Measurements from ENCODE around the gene VSIG10L. TPM values are rescaled to one million over a fixed set of nuclear protein-coding genes. Genes with fewer than 3 reads are reported as not detected.

The VSIG10L gene
- total RNA-seq, 1 donor from 2014 or later: 1.2 TPM

DNA sequence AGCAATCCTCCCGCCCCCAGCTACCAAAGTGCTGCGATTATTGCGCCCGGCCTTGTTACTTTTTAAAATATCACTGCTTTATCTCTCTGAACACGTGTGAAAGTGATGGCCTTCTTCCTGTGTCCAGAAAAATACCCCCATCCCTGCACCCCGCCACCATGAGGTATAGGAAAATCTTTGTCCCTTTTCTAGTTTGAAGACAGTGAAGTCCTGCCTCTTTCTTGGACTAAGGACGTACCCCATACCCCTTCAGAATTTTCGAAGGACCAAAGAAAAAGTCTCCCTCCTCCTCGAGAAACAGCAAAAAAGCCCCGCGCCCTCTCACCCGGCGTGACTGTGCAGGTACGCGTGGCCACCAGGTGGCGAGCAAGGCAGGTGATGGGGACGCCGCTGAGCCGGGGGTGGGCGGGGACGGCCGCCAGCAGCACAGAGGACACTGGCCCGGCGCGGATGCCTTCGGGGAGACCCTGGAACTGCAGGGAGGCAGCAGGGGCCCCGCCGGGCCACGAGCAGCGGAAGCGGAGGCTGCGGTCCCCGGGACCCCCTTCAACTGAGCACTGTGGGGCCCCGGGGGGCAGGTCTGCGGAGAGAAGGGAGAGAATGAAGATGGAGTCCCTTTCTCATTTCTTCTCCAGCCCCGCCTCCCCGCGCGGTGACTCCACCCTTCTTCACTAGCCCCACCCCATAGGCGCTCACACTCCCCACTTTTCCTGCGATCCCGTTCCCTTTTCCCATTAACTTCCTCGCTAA is 3.2 kb downstream of the VSIG10L start:
- peak; percentile 38 for DNase-seq (ENCODE audit: low read depth)

DNA sequence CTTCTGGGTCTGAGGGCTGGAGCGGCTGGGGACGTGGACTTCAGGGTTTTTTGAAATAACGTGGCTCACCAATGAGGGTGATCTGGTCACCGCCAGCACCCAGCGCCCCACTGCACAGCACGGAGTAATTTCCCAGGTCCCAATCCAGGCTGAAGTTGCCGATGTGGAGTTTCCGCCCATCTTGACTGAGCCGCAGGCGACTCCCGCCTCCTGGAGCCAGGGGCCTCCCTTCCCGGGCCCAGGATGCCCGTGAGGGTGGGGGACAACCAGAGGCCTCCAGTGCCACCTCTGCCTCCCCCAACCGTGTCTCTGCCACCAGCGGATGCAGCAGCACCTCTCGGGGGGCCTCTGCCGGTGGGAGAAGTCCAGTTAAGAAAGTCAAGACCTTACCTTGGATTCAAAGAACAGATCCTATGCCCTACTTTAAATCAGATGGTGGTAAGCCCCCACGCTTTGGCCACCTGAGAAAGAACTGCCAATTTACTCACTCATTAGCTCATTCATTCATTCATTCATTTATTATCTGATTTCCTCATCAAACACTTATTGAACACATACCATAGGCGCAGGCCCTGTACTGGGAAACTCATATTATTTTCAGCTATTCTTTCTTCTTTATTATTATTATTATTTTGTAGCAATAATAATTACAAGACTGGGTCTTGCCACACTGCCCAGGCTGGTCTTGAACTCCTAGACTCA is 3.9 kb downstream of the VSIG10L start:
- no peak for DNase-seq (ENCODE audit: low read depth)

DNA sequence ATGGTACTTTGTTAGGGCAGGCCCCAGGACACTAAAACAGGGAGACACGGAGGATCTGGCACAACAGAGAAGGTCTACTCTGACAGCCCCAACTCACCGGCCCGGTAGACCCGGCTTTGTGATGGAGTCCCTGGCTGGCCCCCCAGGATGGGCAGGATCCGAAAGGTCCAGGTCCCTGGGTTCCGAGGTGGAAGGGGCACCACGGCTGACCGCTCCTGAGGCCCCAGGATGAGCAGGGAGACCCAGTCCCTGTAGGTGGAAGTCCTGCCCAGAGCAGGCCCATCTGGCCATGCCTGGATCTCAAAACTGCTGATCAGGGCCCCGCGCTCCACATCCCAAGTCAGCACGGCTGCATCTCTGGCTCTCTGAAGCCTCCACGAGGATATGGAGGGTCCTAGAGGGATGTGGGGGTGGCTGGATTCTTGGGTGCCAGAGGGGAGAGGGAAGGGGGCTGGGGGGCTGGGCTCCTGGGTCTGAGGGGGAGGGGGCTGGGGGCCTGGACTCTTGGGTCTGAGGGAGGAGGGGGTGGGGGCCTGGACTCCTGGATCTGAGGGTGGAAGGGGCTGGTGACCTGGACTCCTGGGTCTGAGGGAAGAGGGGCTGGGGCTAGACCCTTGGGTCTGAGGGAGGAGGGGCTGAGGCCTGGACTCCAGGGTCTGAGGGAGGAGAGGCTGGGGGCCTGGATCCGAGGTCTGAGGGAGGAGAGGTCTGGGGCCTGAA is 4.6 kb downstream of the VSIG10L start:
- no peak for DNase-seq (ENCODE audit: low read depth)

DNA sequence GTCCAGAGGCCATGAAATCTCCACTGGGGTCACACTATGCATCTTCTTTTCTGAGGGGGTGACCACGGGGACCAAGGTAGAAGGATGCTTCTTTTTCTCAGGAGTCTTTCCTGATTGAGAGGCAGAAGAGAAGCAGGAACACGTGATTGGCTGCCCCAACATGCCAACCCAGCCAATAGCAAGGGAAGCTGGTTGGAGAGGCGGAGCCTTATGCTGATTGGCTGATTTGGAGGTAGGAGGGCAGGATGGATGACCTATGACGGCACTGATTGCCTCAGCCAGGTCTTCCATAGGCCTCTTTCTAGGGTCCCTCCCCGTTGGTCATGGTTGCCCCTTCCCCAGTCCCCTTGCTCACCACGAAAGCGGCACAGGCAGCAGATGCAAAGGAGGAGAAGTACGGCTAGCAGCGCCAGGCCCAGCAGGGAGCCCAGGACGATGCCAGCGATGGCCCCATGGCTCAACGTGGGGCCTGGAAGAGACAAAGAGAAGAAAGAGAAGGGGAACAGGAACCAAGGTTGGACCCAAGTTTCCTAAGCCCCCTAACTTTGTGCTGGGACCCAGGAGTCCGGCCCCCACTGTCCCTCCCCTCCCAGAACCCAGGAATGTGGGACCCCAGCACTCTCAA is 8.0 kb downstream of the VSIG10L start:
- DNase-seq (ENCODE audit: low read depth): no peak

DNA sequence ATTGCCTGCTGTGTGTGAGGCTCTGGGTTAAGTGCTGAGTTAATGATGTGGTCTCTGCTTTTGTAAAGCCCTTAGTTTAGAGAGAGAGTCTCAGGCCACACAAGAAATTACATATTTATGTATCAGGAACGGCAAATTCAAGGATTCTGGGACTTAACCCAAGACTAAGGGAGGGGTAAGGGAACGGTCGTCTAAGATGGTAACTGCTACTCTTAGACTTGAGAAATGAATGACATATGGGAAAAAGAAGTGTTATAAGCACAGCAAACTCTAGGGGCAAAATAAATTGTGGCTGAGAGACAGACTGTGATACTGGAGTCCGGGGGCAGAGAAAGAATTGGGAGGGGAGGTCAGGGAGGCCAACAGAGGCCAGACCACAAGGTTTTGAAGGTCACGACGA is 10.2 kb downstream of the VSIG10L start:
- DNase-seq (ENCODE audit: low read depth): no peak

DNA sequence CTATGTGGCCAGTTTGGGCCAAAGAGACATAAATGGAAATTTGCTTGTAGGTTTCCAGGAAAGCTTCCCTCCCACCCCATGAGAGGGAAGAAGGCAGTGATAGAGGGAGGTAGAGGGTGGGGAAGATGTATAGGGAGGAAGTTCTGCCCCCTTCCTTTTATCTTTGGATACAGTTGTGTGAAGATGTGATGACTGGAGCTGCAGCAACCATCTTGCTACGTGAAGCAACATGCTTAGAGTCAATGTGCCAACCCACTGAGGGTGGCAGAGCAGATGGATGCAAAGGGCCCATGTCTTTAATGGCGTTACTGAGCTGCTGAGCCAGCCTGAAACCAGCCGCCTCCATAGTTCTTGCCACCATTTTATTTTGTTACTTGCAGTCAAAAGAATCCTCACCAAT is 10.7 kb downstream of the VSIG10L start:
- no peak for DNase-seq (ENCODE audit: low read depth)

DNA sequence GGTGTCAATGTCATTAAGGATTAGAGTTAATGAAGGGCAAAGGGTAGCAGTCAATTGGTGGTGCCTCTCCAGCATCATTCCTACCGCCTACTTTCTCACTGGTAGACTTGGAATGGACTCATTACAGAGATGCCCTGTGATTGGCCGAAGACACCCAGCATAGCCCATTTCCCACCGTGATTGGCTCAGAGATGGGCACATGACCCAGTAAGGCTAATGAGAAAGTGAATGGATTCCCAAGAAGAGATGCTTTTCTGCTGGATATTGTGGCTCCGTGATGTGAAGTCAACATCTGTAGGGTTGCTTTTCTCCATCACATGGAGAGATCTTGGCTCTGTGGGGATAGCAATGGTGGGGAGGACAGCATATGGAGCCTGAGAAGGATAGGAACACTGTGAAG is 11.6 kb downstream of the VSIG10L start:
- DNase-seq (ENCODE audit: low read depth): no peak

DNA sequence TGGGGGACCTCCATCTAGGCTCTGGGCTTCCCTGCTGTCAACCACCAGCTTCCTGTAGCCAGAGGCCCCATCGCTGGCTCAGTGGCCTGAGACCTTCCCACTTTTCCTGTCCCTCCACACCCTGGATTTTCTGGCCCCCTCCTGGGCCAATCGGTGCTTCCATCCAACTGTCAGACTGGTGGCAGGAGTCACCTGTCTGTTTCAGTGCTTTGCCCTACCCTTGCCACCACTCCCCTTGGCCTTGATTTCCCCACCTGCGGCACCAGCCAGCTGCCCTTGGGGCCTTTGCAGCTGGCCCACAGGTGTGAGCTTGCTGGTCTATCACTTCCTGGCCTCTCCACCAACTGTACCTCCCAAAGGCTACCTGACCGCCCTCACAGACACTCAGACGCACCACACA is 12.5 kb downstream of the VSIG10L start:
- DNase-seq (ENCODE audit: low read depth): no peak

DNA sequence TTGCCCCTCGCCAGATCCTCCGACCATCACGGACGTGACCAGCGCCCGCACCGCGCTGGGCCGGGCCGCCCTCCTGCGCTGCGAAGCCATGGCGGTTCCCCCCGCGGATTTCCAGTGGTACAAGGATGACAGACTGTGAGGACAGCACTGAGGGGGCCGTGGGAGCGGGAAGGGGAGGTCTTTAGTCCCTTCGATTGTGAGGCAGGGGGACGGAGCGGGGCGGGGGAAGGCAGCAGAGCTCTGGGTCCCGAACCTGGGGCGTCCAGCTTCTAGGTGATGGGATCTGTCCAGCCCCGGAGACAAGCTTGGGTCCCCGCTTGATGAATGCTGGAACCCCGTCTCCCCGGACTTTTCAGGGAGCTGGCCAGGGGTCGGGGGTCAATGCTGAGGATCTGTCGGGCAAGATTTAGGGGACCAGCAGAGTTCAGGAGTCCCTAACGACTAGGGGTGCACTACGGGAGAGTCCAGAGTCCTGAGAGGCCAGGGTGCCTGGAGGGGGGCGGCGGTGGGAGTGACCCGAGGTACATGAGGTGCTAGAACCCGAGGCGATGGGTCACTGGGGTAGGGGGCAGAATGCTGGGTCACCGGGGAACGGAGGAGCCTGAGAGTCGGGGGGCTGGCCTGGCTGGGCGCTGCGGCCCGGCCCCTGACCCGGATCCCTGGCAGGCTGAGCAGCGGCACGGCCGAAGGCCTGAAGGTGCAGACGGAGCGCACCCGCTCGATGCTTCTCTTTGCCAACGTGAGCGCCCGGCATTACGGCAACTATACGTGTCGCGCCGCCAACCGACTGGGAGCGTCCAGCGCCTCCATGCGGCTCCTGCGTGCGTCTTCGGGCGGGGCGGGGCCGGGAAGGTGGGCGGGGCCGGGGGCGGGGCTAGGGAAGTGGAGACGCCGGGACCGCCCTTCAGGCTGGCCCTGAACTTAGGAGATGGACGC is 14.6 kb downstream of the VSIG10L start:
- DNase-seq (ENCODE audit: low read depth): peak; percentile 3

DNA sequence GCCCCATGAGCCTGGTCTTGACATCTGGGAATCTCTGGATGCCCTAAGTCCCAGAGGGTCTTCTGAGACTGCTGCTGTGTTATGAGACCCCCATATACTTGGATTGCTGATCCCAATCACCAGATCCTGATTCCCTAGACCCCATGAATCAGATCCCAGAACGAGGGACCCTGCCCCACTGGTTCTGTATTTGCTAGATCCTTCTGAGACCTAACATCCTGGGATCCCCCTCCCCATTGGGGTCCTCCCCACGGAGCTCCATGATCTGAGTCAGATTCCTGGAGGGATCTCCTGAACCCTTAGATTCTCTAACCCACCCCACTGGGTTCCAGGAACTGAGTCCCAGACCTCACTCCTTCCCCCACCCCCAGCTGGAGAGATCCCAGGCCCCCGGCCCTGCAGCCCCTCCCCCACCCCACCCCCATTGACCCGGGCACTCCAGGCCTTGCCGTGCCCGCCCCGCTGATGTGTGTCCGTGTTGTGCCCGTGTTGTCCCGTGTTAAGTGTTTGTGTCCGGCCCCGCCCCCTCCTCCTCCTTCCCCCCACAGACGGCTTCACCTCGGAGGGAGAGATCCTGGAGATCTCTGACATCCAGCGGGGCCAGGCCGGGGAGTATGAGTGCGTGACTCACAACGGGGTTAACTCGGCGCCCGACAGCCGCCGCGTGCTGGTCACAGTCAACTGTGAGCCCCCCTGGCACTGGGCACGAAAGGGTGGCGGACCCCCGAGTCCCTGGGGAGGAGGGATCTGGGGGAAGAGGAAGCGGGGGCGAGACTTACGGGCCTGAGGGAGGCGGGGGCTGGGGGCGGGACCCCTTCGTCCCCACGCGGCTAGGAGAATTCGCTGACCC is 15.5 kb downstream of the VSIG10L start:
- no peak for DNase-seq (ENCODE audit: low read depth)

DNA sequence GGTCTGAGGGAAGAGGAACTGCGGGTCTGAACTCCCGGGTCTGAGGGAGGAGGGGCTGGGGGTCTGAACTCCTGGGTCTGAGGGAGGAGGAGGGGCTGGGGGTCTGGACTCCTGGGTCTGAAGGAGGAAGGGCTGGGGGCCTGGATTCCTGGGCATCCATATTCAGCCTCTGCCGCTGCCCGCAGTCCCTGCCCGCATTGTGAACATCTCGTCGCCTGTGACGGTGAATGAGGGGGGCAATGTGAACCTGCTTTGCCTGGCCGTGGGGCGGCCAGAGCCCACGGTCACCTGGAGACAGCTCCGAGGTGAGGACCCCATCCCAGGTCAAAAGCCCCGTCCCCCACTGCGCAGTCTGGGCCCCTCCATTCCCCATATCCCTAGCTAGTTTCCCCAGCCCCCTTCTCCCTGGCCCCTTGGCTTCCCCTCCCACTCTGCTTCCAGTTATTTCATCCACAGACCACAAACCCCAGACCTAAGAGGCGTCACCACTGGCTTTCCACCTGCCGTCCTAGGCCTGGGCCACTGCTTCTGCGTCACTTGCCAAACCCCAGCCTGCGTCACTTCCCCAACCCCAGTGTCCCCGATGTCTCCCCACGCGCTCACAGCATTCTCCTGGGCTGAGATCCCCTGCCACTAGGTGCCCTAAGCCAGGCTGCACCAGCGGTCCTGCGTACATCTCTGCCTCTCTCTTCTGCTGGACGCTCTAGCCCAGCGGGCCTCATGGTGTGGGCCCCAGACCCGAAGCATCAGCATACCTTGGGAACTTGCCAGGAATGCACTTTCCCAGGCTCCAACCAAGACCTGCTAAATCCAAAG is 16.6 kb downstream of the VSIG10L start:
- no peak for DNase-seq (ENCODE audit: low read depth)

DNA sequence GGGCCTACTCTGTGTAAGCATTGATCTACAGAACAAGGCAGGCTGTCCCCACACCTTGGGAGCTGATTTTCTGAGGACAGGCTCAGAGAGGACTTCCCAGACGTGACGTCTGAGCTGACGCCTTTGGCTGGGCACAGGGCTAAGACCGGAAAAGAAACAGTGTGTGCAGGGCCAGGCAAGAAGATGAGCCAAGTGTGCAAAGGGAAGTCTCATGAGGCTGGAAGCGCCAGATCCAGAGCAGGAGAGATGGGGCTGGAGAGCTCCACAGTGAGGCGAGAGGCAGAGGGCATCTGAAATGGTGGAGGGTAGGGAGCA is 17.8 kb downstream of the VSIG10L start:
- DNase-seq (ENCODE audit: low read depth): no peak

DNA sequence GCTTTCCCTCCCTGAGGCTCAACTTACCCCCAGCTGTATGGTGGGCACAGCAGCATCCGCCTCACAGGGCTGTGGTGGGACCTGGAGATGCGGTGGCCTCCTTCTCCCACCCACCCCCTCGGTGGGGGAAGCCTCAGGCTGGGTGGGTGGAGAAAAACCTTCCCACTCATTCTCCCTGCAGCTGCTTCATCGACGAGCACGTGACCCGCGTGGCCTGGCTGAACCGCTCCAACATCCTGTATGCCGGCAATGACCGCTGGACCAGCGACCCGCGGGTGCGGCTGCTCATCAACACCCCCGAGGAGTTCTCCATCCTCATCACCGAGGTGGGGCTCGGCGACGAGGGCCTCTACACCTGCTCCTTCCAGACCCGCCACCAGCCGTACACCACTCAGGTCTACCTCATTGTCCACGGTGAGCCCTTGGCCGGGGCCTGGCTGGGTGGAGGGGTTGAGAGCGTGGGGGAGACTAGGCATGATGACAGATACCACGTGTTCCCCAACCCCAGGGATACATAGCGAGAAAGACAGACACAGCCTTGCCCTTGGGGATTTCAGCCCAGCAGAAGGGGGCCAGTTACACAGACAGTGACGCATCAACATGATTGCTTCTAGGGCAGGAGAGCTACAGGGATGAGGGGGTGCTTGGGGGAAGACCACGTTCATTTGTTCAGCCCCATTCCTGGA is 18.3 kb downstream of the VSIG10L start:
- DNase-seq (ENCODE audit: low read depth): no peak

DNA sequence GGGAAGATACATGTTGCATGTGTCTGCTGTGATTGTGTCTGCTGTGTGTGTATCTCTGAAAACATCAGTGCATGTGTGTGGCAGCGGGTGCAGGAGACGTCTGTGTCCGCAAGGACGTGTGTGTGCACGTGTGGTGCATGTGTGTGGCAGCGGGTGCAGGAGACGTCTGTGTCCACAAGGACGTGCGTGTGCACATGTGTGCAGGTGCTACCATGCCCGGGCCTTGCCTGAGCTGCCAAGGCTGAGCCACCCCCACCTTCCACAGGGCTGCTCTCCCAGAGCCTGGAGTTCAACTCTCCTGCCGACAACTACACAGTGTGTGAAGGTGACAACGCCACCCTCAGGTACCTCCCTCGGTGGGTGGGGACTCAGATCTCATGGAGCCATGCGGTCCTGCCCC is 20.1 kb downstream of the VSIG10L start:
- DNase-seq (ENCODE audit: low read depth): no peak

DNA sequence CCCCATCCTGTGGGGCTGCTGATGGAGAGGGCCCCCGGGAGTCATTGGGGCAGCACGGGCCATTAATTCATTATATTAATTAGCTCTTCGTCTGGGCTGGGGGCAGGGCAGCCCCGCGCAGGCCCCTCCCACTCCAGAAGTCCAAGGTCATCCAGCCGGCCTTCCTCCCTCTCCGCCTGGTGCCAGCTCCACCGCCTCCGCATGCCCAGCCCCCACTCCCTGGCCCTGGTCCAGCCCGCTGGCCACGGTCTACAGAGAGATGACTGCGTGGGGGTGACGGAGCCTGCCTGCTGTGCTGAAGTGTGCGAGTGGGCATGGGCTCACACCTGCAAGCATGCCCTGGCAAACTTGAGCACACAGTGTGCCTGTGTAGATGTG is 21.7 kb downstream of the VSIG10L start:
- DNase-seq (ENCODE audit: low read depth): no peak

DNA sequence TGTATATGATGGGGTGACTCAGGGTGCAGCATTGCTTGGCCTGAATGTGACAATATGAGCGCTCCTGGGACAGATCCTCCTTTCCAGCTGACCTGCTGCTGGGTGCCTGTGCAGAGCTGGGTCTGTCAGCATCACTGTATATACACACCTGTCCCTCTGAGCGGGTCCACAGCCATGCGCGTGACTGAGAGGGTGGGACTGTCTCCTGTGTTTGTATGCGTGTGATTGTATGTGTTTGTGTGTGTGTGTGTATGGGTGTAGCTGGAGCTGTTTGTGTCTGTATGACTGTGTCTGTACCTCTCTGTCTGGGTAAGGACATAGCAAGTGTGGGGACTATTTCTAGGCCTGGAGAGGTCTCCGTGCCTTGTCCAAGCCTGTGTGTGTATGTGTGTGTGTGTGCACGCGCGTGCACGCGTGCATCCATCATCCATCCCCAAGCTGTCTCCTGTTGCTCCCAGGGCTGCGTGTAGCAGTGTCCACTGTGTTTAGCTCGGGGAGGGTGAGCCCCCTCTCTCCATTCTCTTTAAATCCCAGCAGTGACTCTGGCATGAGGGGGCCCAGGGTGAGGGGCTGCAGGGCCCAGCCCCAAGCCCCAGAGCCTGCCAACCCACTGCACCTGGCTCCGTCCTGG is 22.2 kb downstream of the VSIG10L start:
- DNase-seq (ENCODE audit: low read depth): no peak

DNA sequence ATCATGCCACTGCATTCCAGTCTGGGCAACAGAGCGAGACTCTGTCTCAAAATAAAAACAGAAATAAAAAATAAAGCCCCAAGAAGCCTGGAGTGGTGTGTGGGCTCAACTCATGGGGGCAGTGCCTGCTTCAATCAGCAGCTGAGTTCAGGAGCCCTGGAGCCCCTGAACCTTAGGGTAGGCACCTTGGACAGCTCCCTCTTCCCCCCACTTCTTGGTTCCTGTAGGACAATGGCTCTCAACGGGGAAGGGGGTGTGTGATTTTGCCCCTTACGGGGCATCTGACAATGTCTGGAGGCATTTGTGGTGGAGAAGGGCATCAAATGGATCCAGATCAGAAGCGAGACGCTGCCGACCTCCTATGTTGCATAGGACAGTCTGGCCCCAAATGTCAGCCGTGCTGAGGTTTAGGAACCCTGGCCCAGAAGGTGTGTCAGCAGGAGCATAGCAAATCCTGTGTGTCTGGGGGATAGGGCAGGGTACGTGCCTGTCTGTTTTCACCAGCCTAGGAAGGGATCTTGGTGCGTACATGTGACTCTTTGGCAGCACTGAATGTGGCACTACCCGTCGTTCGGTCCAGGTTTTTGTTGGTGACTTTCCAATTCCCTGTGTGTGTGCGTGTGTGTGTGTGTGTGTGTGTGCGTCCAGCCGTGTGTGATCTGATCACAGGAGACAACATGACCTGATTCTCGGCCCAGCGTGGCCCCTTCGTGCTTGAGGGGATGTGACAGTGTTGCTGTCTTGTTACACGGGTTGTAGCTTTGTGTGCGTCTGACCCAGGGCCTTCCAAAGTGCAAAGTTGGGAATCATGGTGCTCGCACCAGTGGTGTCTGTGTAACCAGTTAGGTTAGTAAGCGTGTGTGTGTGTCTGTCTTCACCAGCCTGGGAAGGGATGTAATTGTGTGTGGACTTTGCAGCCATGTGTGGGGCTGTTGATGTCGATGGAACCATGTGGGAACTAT is 23.0 kb downstream of the VSIG10L start:
- DNase-seq (ENCODE audit: low read depth): no peak

All from renal cortical epithelial cell (primary cell).